Activated CD4-positive, alpha-beta memory T cell treated with anti-CD3 and anti-CD28 coated beads, Interleukin-2, amount 10 ng/mL, durations not matched to agents 7 days and 5 days (primary cell): ENCODE results near the gene TMEM14B. TPM values are rescaled to one million over a fixed set of nuclear protein-coding genes. Genes with fewer than 3 reads are reported as not detected.
"Not testable (repeated sequence)": the region's sequence is repeated elsewhere in the genome, so short reads cannot be mapped to it uniquely, and the experiment has no call there.

Experiments used
- CTCF ChIA-PET: fragments of 350-600 bp; sonication (Branson Sonifier 250); formaldehyde crosslinking; loops from one replicate; lab custom pipeline; 2021; ENCODE audit warnings: antibody characterized with exemption, inconsistent platforms; lab: Charles Lee
- POLR2A ChIA-PET: fragments of 350-600 bp; sonication (Branson Sonifier 250); formaldehyde crosslinking; loops from one replicate; lab custom pipeline; 2021; ENCODE audit warnings: antibody characterized with exemption; lab: Charles Lee
- DNase-seq: peaks from one replicate; pipeline ENCODE4 v3.0.0-alpha.2; 2020
- H3K27ac Mint-ChIP-seq: one replicate; pipeline ENCODE4 v1.8.0; 2021; ENCODE audit warnings: mild to moderate bottlenecking, mixed read lengths
- H3K27me3 Mint-ChIP-seq: one replicate; pipeline ENCODE4 v1.8.0; 2021; ENCODE audit warnings: mixed read lengths
- H3K36me3 Mint-ChIP-seq: one replicate; pipeline ENCODE4 v1.8.0; 2021; ENCODE audit warnings: low read depth, mixed read lengths
- H3K4me1 Mint-ChIP-seq: one replicate; pipeline ENCODE4 v1.8.0; 2021; ENCODE audit warnings: mixed read lengths
- H3K4me3 Mint-ChIP-seq: one replicate; pipeline ENCODE4 v1.8.0; 2021; ENCODE audit warnings: mild to moderate bottlenecking, mixed read lengths
- H3K9me3 Mint-ChIP-seq: one replicate; pipeline ENCODE4 v1.8.0; 2021; ENCODE audit warnings: mixed read lengths
- total RNA-seq, 2 experiments: library from RNA; stranded (reverse); gene quantifications; one replicate each; pipeline ENCODE4 v1.2.3, GENCODE V29; 2021

The TMEM14B gene
- 10 to 100 TPM; 81.5 to 83.6 TPM for total RNA-seq

GRCh38 chr6:10747251-10747972 lies at the start of gene TMEM14B:
Gene TMEM14B, plus strand, starts transcription at chr6:10747805. Its CDS starts 1,441 bp downstream, at chr6:10749246.
- H3K4me1 Mint-ChIP-seq = peaks cover 50% of the 10 kb centered on the region

DNA sequence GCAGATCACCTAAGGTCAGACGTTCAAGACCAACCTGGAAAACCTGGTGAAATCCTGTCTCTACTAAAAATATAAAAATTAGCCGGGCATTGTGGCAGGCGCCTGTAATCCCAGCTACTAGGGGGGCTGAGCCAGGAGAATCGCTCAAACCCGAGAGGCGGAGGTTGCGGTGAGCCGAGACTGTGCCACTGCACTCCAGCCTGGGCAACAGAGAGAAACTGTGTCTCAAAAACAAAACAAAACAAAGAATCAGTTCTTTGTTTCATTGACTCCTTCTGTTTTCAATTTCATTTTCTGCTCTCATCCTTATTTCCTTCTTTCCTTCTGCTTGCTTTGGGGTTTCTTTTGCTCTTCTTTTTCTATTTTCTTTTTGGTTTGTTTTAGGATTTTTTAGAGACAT lies 33.6 kb upstream of the TMEM14B start:
- Mint-ChIP-seq H3K4me3 (no peak overlapping the region), H3K27me3 (no peaks in the 10 kb centered on the region), H3K27ac (no peak overlapping the region), H3K9me3 (peaks cover 3% of the 10 kb centered on the region), H3K4me1 (peaks cover 5% of the 10 kb centered on the region), H3K36me3 (peaks cover 13% of the 10 kb centered on the region)
- no peak for DNase-seq
- ChIA-PET POLR2A (interaction anchor here (1.9 kb wide), 2 partner anchors 12 to 19 kb away, joined by 5 read pairs; partner anchors contain the start of genes C6orf52 and PAK1IP1), CTCF (no interaction called here)

More at GRCh38 chr6:10747251-10747972, at the start of gene TMEM14B:
- Mint-ChIP-seq H3K36me3 (peaks cover 24% of the 10 kb centered on the region), H3K4me3 (peak within 1 kb of the TSS; percentile 93), H3K27ac (peak within 1 kb of the TSS; percentile 90), H3K27me3 (no peaks in the 10 kb centered on the region), H3K9me3 (no peaks in the 10 kb centered on the region)
- ChIA-PET CTCF (interaction anchor here (0.8 to 3.9 kb wide), 6 partner anchors 9 to 268 kb away, joined by 3 to 18 read pairs (median 3); no protein-coding TSS in a partner anchor), POLR2A (interaction anchor here (1.1 to 4.7 kb wide), 13 partner anchors 9 to 667 kb away, joined by 3 to 86 read pairs (median 6); partner anchors contain the start of genes C6orf52, MAK, PAK1IP1 and TMEM14C)
- peak; percentile 100 for DNase-seq

- CTCF ChIA-PET = interaction anchor here (0.8 to 3.4 kb wide), 5 partner anchors 12 to 40 kb away, joined by 3 to 12 read pairs (median 3); partner anchors contain the start of genes C6orf52 and PAK1IP1
- peak; percentile 59 for DNase-seq
- peaks cover 17% of the 10 kb centered on the region for H3K36me3 Mint-ChIP-seq
- H3K27me3 Mint-ChIP-seq = no peaks in the 10 kb centered on the region
- H3K9me3 Mint-ChIP-seq = peaks cover 7% of the 10 kb centered on the region
- H3K27ac Mint-ChIP-seq = peak overlapping the region; percentile 82
- H3K4me1 Mint-ChIP-seq = peaks cover 41% of the 10 kb centered on the region
- POLR2A ChIA-PET = interaction anchor here (0.7 to 5.5 kb wide), 12 partner anchors 9 to 119 kb away, joined by 3 to 86 read pairs (median 5); partner anchors contain the start of genes C6orf52, MAK, PAK1IP1 and TMEM14B
- peak overlapping the region; percentile 95 for H3K4me3 Mint-ChIP-seq
These were observed 28.2 kb upstream of the TMEM14B start for GRCh38 chr6:10719296-10719963.

DNA sequence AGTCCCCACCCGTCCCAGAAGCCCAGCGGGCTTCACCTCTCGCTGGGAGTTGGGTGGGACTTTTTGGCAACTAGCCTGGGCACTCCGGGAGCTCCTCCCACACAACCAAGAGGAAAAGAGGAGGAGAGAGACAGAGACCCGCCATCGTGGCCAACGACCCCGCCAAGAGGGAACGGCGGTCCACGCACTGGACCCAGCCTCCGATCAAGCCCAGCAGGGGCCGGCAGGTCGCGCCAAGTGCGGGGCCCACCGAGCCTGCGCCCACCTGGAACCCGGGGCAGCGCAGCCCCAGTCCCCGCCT lies 27.7 kb upstream of the TMEM14B start:
- ChIA-PET POLR2A (interaction anchor here (0.7 to 5.5 kb wide), 14 partner anchors 9 to 502 kb away, joined by 3 to 86 read pairs (median 4); partner anchors contain the start of genes C6orf52, MAK, PAK1IP1 and TMEM14B), CTCF (interaction anchor here (0.8 to 3.4 kb wide), 5 partner anchors 13 to 40 kb away, joined by 3 to 12 read pairs (median 3); partner anchors contain the start of genes C6orf52 and PAK1IP1)
- Mint-ChIP-seq H3K4me1 (peaks cover 45% of the 10 kb centered on the region), H3K36me3 (peaks cover 17% of the 10 kb centered on the region), H3K27ac (peak overlapping the region; percentile 82), H3K27me3 (no peaks in the 10 kb centered on the region), H3K4me3 (peak overlapping the region; percentile 95), H3K9me3 (peaks cover 7% of the 10 kb centered on the region)
- no peak for DNase-seq

- Mint-ChIP-seq H3K4me3 (peak overlapping the region; percentile 95), H3K9me3 (peaks cover 7% of the 10 kb centered on the region), H3K27me3 (no peaks in the 10 kb centered on the region), H3K27ac (peak overlapping the region; percentile 88), H3K36me3 (peaks cover 22% of the 10 kb centered on the region), H3K4me1 (peaks cover 48% of the 10 kb centered on the region)
- DNase-seq = peak; percentile 72
- ChIA-PET POLR2A (interaction anchor here (0.7 to 5.5 kb wide), 19 partner anchors 10 to 502 kb away, joined by 3 to 86 read pairs (median 4); partner anchors contain the start of genes C6orf52, MAK, PAK1IP1 and TMEM14B), CTCF (interaction anchor here (0.9 to 3.4 kb wide), 6 partner anchors 9 to 34 kb away, joined by 3 to 12 read pairs (median 3); partner anchors contain the start of genes C6orf52 and PAK1IP1)
These were observed 27.2 kb upstream of the TMEM14B start for GRCh38 chr6:10720265-10720959.

GRCh38 chr6:10720960-10721849 lies 26.4 kb upstream of the TMEM14B start:
- peak overlapping the region; percentile 88 for H3K27ac Mint-ChIP-seq
- H3K27me3 Mint-ChIP-seq, H3K9me3 Mint-ChIP-seq: not testable (repeated sequence)
- H3K4me1 Mint-ChIP-seq = peaks cover 52% of the 10 kb centered on the region
- ChIA-PET POLR2A (interaction anchor here (0.7 to 5.5 kb wide), 16 partner anchors 10 to 501 kb away, joined by 3 to 86 read pairs (median 4); partner anchors contain the start of genes C6orf52, PAK1IP1 and TMEM14B), CTCF (interaction anchor here (0.8 to 1.7 kb wide), 6 partner anchors 10 to 33 kb away, joined by 3 to 9 read pairs (median 3); partner anchors contain the start of genes C6orf52 and PAK1IP1)
- H3K4me3 Mint-ChIP-seq = peak overlapping the region; percentile 95
- peaks cover 26% of the 10 kb centered on the region for H3K36me3 Mint-ChIP-seq
- DNase-seq = peak; percentile 45

- ChIA-PET CTCF (interaction anchor here (0.8 to 1.5 kb wide), 5 partner anchors 9 to 27 kb away, joined by 3 to 9 read pairs (median 3); partner anchors contain the start of genes C6orf52 and PAK1IP1), POLR2A (interaction anchor here (1.1 to 5.5 kb wide), 8 partner anchors 10 to 117 kb away, joined by 3 to 86 read pairs (median 4); partner anchors contain the start of genes C6orf52, PAK1IP1 and TMEM14B)
- H3K9me3 Mint-ChIP-seq = peaks cover 7% of the 10 kb centered on the region
- peaks cover 53% of the 10 kb centered on the region for H3K4me1 Mint-ChIP-seq
- H3K27me3 Mint-ChIP-seq = no peaks in the 10 kb centered on the region
- H3K27ac Mint-ChIP-seq = peak overlapping the region; percentile 88
- H3K36me3 Mint-ChIP-seq = peaks cover 28% of the 10 kb centered on the region
- peak overlapping the region; percentile 95 for H3K4me3 Mint-ChIP-seq
- DNase-seq = no peak
These were observed 25.6 kb upstream of the TMEM14B start for GRCh38 chr6:10721850-10722569.

DNA sequence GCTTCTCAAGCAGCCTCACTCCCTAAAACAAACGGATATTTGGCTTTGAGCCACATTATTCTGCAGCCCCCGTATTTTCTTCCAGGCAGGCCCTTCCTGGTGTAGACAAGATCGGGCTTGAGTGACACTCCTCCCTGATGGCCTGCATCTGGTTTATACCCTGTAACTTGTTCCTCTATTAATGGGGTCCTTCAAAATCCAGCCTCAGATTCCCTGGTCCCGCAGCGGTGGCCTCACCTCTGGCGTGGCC lies 25.1 kb upstream of the TMEM14B start:
- Mint-ChIP-seq H3K4me1 (peaks cover 55% of the 10 kb centered on the region), H3K9me3 (peaks cover 7% of the 10 kb centered on the region), H3K36me3 (peaks cover 31% of the 10 kb centered on the region), H3K4me3 (peak overlapping the region; percentile 95), H3K27ac (peak overlapping the region; percentile 88), H3K27me3 (no peaks in the 10 kb centered on the region)
- POLR2A ChIA-PET = interaction anchor here (0.7 to 5.5 kb wide), 7 partner anchors 11 to 116 kb away, joined by 3 to 86 read pairs (median 4); partner anchors contain the start of genes C6orf52, PAK1IP1 and TMEM14B
- CTCF ChIA-PET = interaction anchor here (0.8 kb wide), 1 partner anchor 28 kb away, joined by 3 read pairs; the partner anchor contains the start of gene PAK1IP1
- no peak for DNase-seq

DNA sequence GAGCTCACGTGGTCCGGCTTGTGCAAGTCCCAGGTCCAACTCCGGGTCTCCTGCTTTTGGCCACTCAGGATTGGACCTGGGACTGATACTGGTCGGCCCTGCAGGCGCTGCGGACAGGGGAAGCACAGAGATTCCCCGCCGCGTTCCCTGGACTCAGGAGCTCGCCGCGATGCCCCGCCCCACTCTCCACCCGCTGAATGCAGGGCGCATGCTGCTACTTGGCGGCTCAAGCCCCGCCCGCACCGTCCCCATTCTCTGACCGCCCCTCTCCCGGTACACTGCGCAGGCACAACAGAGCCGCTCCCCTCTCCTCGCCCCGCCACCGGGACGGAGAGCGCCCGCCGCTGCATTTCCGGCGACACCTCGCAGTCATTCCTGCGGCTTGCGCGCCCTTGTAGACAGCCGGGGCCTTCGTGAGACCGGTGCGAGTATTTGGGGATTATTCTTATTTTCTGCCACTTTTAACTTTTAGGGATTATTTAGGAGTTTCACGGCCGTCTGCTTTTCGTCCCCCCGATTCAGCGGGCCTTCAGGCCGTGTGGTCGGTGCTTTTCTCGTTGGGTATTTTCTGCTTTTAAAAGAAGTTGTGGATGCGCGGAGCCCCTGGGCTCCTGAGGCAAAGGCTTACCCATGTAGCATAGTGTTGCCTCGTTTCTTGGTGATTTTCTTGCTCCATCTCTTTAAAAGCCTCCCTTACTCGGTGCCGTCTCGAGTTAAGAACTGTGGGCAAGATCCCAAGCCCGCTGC lies 24.6 kb upstream of the TMEM14B start, which contains the start of gene TMEM14C:
Gene TMEM14C, plus strand, starts transcription at position 251 of the 747 bp plus-strand sequence. CDS start 1,544 bp downstream, outside the sequence.
- peaks cover 33% of the 10 kb centered on the region for H3K36me3 Mint-ChIP-seq
- peak; percentile 87 for DNase-seq
- peak within 1 kb of the TSS; percentile 88 for H3K27ac Mint-ChIP-seq
- H3K4me3 Mint-ChIP-seq = peak within 1 kb of the TSS; percentile 95
- H3K4me1 Mint-ChIP-seq = peaks cover 55% of the 10 kb centered on the region
- no peaks in the 10 kb centered on the region for H3K27me3 Mint-ChIP-seq
- ChIA-PET CTCF (interaction anchor here (0.8 to 1.0 kb wide), 2 partner anchors 28 to 245 kb away, joined by 3 to 5 read pairs; partner anchors contain the start of gene PAK1IP1), POLR2A (interaction anchor here (0.7 to 5.5 kb wide), 8 partner anchors 10 to 116 kb away, joined by 3 to 86 read pairs (median 4); partner anchors contain the start of genes C6orf52, PAK1IP1 and TMEM14B)
- H3K9me3 Mint-ChIP-seq = peaks cover 5% of the 10 kb centered on the region

DNA sequence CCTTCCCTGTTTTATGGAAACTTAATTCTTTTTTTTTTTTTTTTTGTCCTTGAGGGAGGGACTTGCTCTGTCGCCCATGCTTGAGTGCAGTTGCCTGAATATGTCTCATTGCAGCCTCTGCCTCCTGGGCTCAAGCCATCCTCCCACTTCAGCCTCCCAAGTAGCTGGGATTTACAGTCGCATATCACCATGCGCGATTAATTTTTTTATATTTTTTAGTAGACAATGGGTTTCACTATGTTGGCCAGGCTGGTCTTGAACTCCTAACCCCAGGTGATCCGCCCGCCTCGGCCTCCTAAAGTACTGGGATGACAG lies 24.1 kb upstream of the TMEM14B start:
- Mint-ChIP-seq H3K36me3 (peaks cover 36% of the 10 kb centered on the region), H3K9me3 (peaks cover 5% of the 10 kb centered on the region), H3K4me3 (peak overlapping the region; percentile 95), H3K4me1 (peaks cover 55% of the 10 kb centered on the region), H3K27ac (peak overlapping the region; percentile 88), H3K27me3 (no peaks in the 10 kb centered on the region)
- CTCF ChIA-PET = interaction anchor here (1.0 kb wide), 1 partner anchor 245 kb away, joined by 5 read pairs; no protein-coding TSS in a partner anchor
- POLR2A ChIA-PET = interaction anchor here (1.0 to 1.6 kb wide), 5 partner anchors 10 to 29 kb away, joined by 3 to 9 read pairs (median 4); partner anchors contain the start of genes C6orf52, PAK1IP1 and TMEM14B
- DNase-seq = no peak
